ENCODE results near the gene USP1. TPM values are rescaled to one million over a fixed set of nuclear protein-coding genes. Genes with fewer than 3 reads are reported as not detected.

The USP1 gene
- total RNA-seq, 1 donor from 2014 or later = 70.0 TPM

- H3K27ac Mint-ChIP-seq (ENCODE audit: unreplicated experiment) = no peak overlapping the region
- peak overlapping the region; percentile 79 for H3K4me3 Mint-ChIP-seq
- H3K4me1 Mint-ChIP-seq = peaks cover 29% of the 10 kb centered on the region
- TF ChIP-seq CTCF (conservative IDR thresholded peaks at IDR 0.05) = no peak
- H3K27me3 Mint-ChIP-seq (ENCODE audit: low read depth) = peaks cover 3% of the 10 kb centered on the region
- no peak for DNase-seq (ENCODE audit: low read depth, low spot score)
- H3K9me3 Mint-ChIP-seq = peaks cover 2% of the 10 kb centered on the region
- H3K36me3 Mint-ChIP-seq (ENCODE audit: low read depth) = no peaks in the 10 kb centered on the region
Observed at GRCh38 chr1:62434618-62435001, 2.2 kb upstream of the USP1 start.

- no peak for DNase-seq (ENCODE audit: low read depth, low spot score)
- peak overlapping the region; percentile 100 for H3K27ac Mint-ChIP-seq (ENCODE audit: unreplicated experiment)
- H3K4me3 Mint-ChIP-seq = peak overlapping the region; percentile 99
- H3K9me3 Mint-ChIP-seq = peaks cover 2% of the 10 kb centered on the region
- H3K27me3 Mint-ChIP-seq (ENCODE audit: low read depth) = peaks cover 3% of the 10 kb centered on the region
- H3K36me3 Mint-ChIP-seq (ENCODE audit: low read depth) = no peaks in the 10 kb centered on the region
- peaks cover 37% of the 10 kb centered on the region for H3K4me1 Mint-ChIP-seq
- TF ChIP-seq CTCF (conservative IDR thresholded peaks at IDR 0.05) = no peak
Observed at GRCh38 chr1:62435231-62436038, 1.4 kb upstream of the USP1 start.

- H3K36me3 Mint-ChIP-seq (ENCODE audit: low read depth) = no peaks in the 10 kb centered on the region
- H3K9me3 Mint-ChIP-seq = peaks cover 2% of the 10 kb centered on the region
- H3K27me3 Mint-ChIP-seq (ENCODE audit: low read depth) = peaks cover 3% of the 10 kb centered on the region
- H3K27ac Mint-ChIP-seq (ENCODE audit: unreplicated experiment) = peak overlapping the region; percentile 100
- peak; percentile 90 for DNase-seq (ENCODE audit: low read depth, low spot score)
- peak overlapping the region; percentile 99 for H3K4me3 Mint-ChIP-seq
- peaks cover 39% of the 10 kb centered on the region for H3K4me1 Mint-ChIP-seq
- TF ChIP-seq CTCF (conservative IDR thresholded peaks at IDR 0.05) = no peak
Observed at GRCh38 chr1:62436039-62436465, 797 bp upstream of the USP1 start.

- peaks cover 2% of the 10 kb centered on the region for H3K9me3 Mint-ChIP-seq
- peaks cover 3% of the 10 kb centered on the region for H3K27me3 Mint-ChIP-seq (ENCODE audit: low read depth)
- peaks cover 39% of the 10 kb centered on the region for H3K4me1 Mint-ChIP-seq
- peak overlapping the region; percentile 99 for H3K4me3 Mint-ChIP-seq
- peaks cover 5% of the 10 kb centered on the region for H3K36me3 Mint-ChIP-seq (ENCODE audit: low read depth)
- no peak for TF ChIP-seq CTCF (conservative IDR thresholded peaks at IDR 0.05)
- DNase-seq (ENCODE audit: low read depth, low spot score) = no peak
- peak overlapping the region; percentile 92 for H3K27ac Mint-ChIP-seq (ENCODE audit: unreplicated experiment)
Observed at GRCh38 chr1:62437273-62437940, 558 bp downstream of the USP1 start.

GRCh38 chr1:62438163-62438562, 1.3 kb downstream of the USP1 start:
- no peak for DNase-seq (ENCODE audit: low read depth, low spot score)
- Mint-ChIP-seq H3K9me3 (peaks cover 2% of the 10 kb centered on the region), H3K4me3 (peak overlapping the region; percentile 92), H3K27me3 (ENCODE audit: low read depth) (peaks cover 3% of the 10 kb centered on the region), H3K4me1 (peaks cover 39% of the 10 kb centered on the region), H3K36me3 (ENCODE audit: low read depth) (peaks cover 5% of the 10 kb centered on the region), H3K27ac (ENCODE audit: unreplicated experiment) (peak overlapping the region; percentile 22)
- TF ChIP-seq CTCF (conservative IDR thresholded peaks at IDR 0.05) = no peak

All from neural crest cell (in vitro differentiated cells).